Glutamatergic neuron (in vitro differentiated cells): ENCODE measurements around the gene ATP9A. TPM values are rescaled to one million over a fixed set of nuclear protein-coding genes. Genes with fewer than 3 reads are reported as not detected.

Experiments
- DNase-seq: peaks from one replicate; pipeline ENCODE4 v3.0.0; 2022
- H3K27ac Mint-ChIP-seq: one replicate; pipeline ENCODE4 v1.8.0; 2020; ENCODE audit warnings: mild to moderate bottlenecking, mixed read lengths, inconsistent platforms; ENCODE audit not compliant: unreplicated experiment
- H3K27me3 Mint-ChIP-seq: one replicate; pipeline ENCODE4 v1.8.0; 2020; ENCODE audit warnings: mild to moderate bottlenecking, moderate library complexity, mixed read lengths, inconsistent platforms; ENCODE audit not compliant: unreplicated experiment
- H3K36me3 Mint-ChIP-seq: one replicate; pipeline ENCODE4 v1.8.0; 2020; ENCODE audit warnings: mild to moderate bottlenecking, mixed read lengths, inconsistent platforms; ENCODE audit not compliant: unreplicated experiment
- H3K4me1 Mint-ChIP-seq: one replicate; pipeline ENCODE4 v1.8.0; 2020; ENCODE audit warnings: mild to moderate bottlenecking, low read depth, mixed read lengths, inconsistent platforms; ENCODE audit not compliant: unreplicated experiment
- H3K4me3 Mint-ChIP-seq: one replicate; pipeline ENCODE4 v1.8.0; 2020; ENCODE audit warnings: mild to moderate bottlenecking, mixed read lengths, inconsistent platforms; ENCODE audit not compliant: unreplicated experiment
- H3K9me3 Mint-ChIP-seq: one replicate; pipeline ENCODE4 v1.8.0; 2020; ENCODE audit warnings: mild to moderate bottlenecking, moderate library complexity, mixed read lengths, inconsistent platforms; ENCODE audit not compliant: unreplicated experiment
- total RNA-seq: library from RNA; stranded (reverse); fragmentation: NEBNext Ultra II Directional; extraction: Animal tissue kit (Norgen Biotek cat#: 25700); gene quantifications from one replicate; pipeline ENCODE4 v1.2.1, GENCODE V29; 2021; ENCODE audit not compliant: unreplicated experiment
- TF ChIP-seq, protein P1 (sequence below): fragments of 200-600 bp; sonication (generic); IDR thresholded peaks from one replicate; pipeline ENCODE4 v1.5.0; 2021; ENCODE audit not compliant: partially characterized antibody, unreplicated experiment

The ATP9A gene
- total RNA-seq, 1 donor from 2014 or later: 66.1 TPM

DNA sequence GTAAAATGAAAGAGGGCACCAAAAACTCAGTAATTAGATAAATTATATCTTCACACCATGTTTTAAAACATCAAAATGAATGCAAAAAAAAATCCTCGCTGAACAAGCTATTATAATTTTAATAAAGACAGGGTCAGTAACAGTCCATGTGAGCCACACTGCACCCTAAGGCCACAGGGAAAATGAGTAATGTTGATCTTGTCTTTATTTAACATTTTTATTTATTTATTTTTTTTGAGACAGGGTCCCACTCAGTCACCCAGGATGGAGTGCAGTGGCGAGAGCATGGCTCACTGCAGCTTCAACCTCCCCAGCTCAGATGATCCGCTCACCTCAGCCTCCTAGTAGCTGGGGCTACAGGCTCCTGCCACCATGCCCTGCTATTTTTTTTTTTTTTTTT is 217.0 kb downstream of the ATP9A start:
- TF ChIP-seq, protein P1, sequence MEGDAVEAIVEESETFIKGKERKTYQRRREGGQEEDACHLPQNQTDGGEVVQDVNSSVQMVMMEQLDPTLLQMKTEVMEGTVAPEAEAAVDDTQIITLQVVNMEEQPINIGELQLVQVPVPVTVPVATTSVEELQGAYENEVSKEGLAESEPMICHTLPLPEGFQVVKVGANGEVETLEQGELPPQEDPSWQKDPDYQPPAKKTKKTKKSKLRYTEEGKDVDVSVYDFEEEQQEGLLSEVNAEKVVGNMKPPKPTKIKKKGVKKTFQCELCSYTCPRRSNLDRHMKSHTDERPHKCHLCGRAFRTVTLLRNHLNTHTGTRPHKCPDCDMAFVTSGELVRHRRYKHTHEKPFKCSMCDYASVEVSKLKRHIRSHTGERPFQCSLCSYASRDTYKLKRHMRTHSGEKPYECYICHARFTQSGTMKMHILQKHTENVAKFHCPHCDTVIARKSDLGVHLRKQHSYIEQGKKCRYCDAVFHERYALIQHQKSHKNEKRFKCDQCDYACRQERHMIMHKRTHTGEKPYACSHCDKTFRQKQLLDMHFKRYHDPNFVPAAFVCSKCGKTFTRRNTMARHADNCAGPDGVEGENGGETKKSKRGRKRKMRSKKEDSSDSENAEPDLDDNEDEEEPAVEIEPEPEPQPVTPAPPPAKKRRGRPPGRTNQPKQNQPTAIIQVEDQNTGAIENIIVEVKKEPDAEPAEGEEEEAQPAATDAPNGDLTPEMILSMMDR: no peak
- H3K4me1 Mint-ChIP-seq: no peaks in the 10 kb centered on the region
- H3K27me3 Mint-ChIP-seq: peaks cover 5% of the 10 kb centered on the region
- DNase-seq: no peak
- no peak overlapping the region for H3K27ac Mint-ChIP-seq
- H3K9me3 Mint-ChIP-seq: peaks cover 2% of the 10 kb centered on the region
- no peak overlapping the region for H3K4me3 Mint-ChIP-seq
- H3K36me3 Mint-ChIP-seq: peaks cover 16% of the 10 kb centered on the region

DNA sequence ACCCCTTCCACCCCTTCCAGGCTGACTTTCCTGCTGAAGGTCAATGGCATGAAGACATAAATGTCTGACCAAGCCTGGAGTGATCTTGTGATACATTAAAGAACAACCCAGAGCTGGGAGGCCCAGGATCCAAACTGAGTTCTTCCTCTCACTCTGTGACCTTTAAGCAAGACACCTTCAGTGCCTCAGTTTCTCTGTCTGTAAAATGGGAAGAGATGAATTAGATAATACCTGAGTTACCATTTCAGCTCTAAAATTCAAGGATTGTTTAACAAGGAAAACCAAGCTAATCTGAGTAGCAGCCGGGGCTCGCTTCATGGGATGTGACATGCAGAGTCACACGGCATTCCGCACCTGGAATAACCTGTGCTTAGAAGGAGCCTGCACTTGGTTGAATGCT is 218.7 kb downstream of the ATP9A start:
- Mint-ChIP-seq H3K4me3 (no peak overlapping the region), H3K36me3 (peaks cover 11% of the 10 kb centered on the region), H3K27me3 (peaks cover 9% of the 10 kb centered on the region), H3K4me1 (no peaks in the 10 kb centered on the region), H3K9me3 (peaks cover 2% of the 10 kb centered on the region), H3K27ac (no peak overlapping the region)
- TF ChIP-seq, protein P1: no peak
- no peak for DNase-seq

DNA sequence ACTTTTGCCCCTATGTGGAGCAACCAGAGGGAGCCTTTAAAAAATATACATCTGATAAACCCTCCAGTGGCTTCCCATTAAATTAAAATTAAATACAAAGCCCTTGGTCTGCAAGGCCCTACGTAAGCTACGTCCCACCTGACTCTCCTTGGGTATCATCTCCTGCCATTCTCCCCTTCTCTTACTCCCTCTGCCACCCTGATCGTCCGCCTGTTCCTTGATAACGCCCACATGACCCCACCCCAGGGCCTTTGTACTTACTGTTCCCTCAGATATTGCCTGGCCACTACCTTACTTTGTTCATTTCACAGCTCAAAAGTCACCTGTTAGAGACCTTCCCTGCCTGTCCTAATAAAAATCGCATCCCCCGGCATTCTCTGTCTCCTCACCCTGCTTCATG is 220.2 kb downstream of the ATP9A start:
- Mint-ChIP-seq H3K27ac (no peak overlapping the region), H3K4me1 (no peaks in the 10 kb centered on the region), H3K4me3 (no peak overlapping the region), H3K27me3 (peaks cover 11% of the 10 kb centered on the region), H3K36me3 (peaks cover 5% of the 10 kb centered on the region), H3K9me3 (peaks cover 2% of the 10 kb centered on the region)
- TF ChIP-seq, protein P1: no peak
- DNase-seq: no peak

Other genes with a start within 250 kb of the ATP9A start
- not detected for gene NFATC2, start 225.7 kb downstream of the ATP9A start, total RNA-seq
- 41.0 TPM for gene SALL4, start 34.1 kb upstream of the ATP9A start, total RNA-seq